Gastrocnemius medialis (tissue), 4 donors: ENCODE results near the gene RAB40C. TPM values are rescaled to one million over a fixed set of nuclear protein-coding genes. Genes with fewer than 3 reads are reported as not detected.
A peak's percentile ranks its signal among the peaks of the same experiment; 100 is the strongest.

Source experiments
- ATAC-seq, 2 donors: fragments of 150-250 bp; one replicate each; pipeline ENCODE4 v1.9.1; 2016
- DNase-seq, 2 donors: peaks; one replicate each; pipeline ENCODE4 v3.0.0-alpha.2; 2019
- H3K27ac ChIP-seq, 4 donors: fragments of 200-600 bp; sonication (generic); 1 replicate in 1 of 4; 2 replicates in 3 of 4; pipeline ENCODE4 v1.5.1; 2016 to 2018; ENCODE audit warnings: mild to moderate bottlenecking in 2 of 4, moderate library complexity in 1 of 4
- H3K27me3 ChIP-seq, 3 donors: fragments of 200-600 bp; sonication (generic) in 2 of 3; 1 replicate in 1 of 3; 2 replicates in 2 of 3; pipeline versions ENCODE4 v1.5.1 to v1.6.0; 2016 to 2019; ENCODE audit warnings: mild to moderate bottlenecking in 1 of 3, moderate library complexity in 1 of 3
- H3K36me3 ChIP-seq, 2 donors: fragments of 200-600 bp; sonication (generic) in 1 of 2; one replicate each; pipeline ENCODE4 v1.5.1; 2017 to 2018
- H3K4me1 ChIP-seq, 2 donors: fragments of 200-600 bp; sonication (generic) in 1 of 2; one replicate each; pipeline ENCODE4 v1.5.1; 2016 to 2017; ENCODE audit warnings: mild to moderate bottlenecking in 2 of 2
- H3K4me3 ChIP-seq, 4 donors: fragments of 200-600 bp; sonication (generic) in 3 of 4; 1 replicate in 1 of 4; 2 replicates in 3 of 4; pipeline ENCODE4 v1.5.1; 2016 to 2019; ENCODE audit warnings: mild to moderate bottlenecking in 2 of 4
- H3K9me3 ChIP-seq, 3 donors: fragments of 200-600 bp; sonication (generic) in 2 of 3; 1 replicate in 1 of 3; 2 replicates in 2 of 3; pipeline ENCODE4 v1.5.1; 2016 to 2019
- CTCF ChIP-seq, 5 experiments: fragments of 450-650 bp in 3 of 5; fragments of 200-600 bp in 2 of 5; sonication (generic) in 2 of 5; IDR thresholded peaks in 4 of 5; conservative IDR thresholded peaks in 1 of 5; 1 replicate in 4 of 5; 2 replicates in 1 of 5; pipeline ENCODE4 v1.5.1; 2016 to 2019; ENCODE audit warnings: antibody characterized with exemption in 5 of 5, mild to moderate bottlenecking in 3 of 5, moderate library complexity in 3 of 5
- POLR2A ChIP-seq, 2 donors: fragments of 450-650 bp; IDR thresholded peaks; one replicate each; pipeline ENCODE4 v1.6.1; 2017; ENCODE audit warnings: antibody characterized with exemption in 2 of 2, mild to moderate bottlenecking in 2 of 2, moderate library complexity in 2 of 2
- in situ Hi-C, 4 donors: fragments of 200-750 bp; cut with MboI; loops; one replicate each; pipeline versions ENCODE4 v1.15.0 to v1.8.0; 2017; ENCODE audit warnings: low sequenced_read_pairs in 4 of 4
- intact Hi-C: fragments of 100-400 bp; cut with DNase I; formaldehyde crosslinking; loops from one replicate; pipeline ENCODE4 v1.15.1; 2023; ENCODE audit warnings: low total_unique reads
- total RNA-seq, 4 donors: library from RNA; depleted of rRNA; stranded (reverse); fragments of >200 nt; gene quantifications; one replicate each; pipeline versions ENCODE4 v1.1.0 to v1.2.3, GENCODE V29; 2016

The RAB40C gene
- total RNA-seq, 4 donors from 2014 or later = 15.6 to 29.3 (median 21.4) TPM

DNA sequence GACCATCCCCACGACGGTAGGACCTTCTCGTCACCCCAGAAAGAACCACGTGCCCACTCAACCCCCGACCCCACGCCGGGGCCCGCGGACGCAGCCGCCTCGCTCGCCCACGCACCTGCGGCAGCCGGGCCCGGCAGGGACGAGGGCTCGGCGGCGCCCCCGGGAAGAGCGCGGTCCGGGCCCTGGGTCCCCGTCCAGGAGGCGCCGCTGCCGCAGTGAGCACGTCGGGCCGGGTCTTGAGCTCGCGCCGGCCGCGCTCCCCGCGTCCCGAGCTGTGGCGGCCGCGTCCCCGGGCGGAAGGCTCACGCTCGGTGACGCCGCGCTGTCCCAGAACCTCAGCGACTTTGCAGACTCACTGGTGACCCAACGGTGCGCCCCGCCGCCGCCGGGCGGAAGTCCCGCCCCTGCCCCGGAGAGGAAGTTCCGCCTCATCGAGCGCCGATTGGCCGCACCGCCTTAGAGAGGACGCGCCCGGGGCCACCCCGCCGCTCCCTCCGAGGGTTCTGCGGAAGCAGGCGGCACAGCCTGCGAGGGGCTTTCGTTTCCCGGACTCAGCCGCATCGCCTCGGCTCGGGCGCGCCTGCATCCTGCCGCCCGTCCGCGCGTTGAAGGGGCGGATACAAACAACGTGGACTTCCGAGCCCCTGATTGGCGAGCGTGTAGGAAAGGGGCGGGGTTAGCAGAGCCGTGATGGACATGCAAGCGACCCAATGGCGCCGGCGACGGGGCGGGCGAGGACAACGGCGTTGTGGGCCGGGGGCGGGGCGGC is 793 bp upstream of the RAB40C start:
- intact Hi-C loops (loop anchor here (1.0 kb wide), 3 partner anchors 48 to 164 kb away; partner anchors contain the start of gene RAB11FIP3), in situ Hi-C loops (no loop called here)
- Histone ChIP-seq H3K9me3 (no peaks in the 10 kb centered on the region), H3K4me3 (peak overlapping the region; percentile 85 to 94 (median 89)), H3K27ac (peak overlapping the region; percentile 96 to 99 (median 98)), H3K4me1 (peaks cover 56 to 61% of the 10 kb centered on the region in 2 donors), H3K36me3 (no peaks in the 10 kb centered on the region), H3K27me3 (no peaks in the 10 kb centered on the region)
- peak in 2 of 5 experiments; percentile 8 to 13 for TF ChIP-seq CTCF (IDR thresholded peaks at IDR 0.05 in 4 of 5, conservative IDR thresholded peaks at IDR 0.05 in 1 of 5)
- peak; percentile 96 to 97 for TF ChIP-seq POLR2A (IDR thresholded peaks at IDR 0.05)
- DNase-seq = peak; percentile 96
- ATAC-seq = peak; percentile 72 to 78

DNA sequence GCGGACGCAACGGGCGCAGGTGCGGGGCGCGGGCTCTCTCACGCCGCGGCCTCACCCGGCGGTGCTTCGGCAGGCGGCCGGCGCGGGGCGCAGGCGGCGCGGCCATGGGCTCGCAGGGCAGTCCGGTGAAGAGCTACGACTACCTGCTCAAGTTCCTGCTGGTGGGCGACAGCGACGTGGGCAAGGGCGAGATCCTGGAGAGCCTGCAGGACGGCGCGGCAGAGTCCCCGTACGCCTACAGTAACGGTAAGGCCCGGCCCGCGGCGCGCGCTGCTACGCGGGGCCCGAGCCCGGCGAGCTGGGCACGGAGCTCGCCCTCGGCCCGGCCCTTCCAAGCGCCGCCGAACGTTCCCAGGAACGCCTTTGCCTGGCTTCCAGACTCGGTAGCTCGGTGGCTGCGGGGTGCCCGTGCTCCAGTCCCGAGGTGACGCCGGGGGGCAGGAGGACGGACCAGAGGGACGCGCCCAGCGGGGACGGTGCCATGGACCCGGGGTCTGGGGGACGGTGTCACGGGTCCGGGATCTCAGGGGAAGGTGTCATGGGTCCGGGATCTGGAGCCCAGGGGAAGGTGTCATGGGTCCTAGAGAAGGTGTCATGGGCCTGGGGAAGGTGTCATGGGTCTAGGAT is 435 bp downstream of the RAB40C start:
- no peaks in the 10 kb centered on the region for H3K36me3 ChIP-seq
- peak overlapping the region; percentile 66 to 91 (median 80) for H3K4me3 ChIP-seq
- in situ Hi-C loops = no loop called here
- no peak for DNase-seq
- no peaks in the 10 kb centered on the region for H3K9me3 ChIP-seq
- TF ChIP-seq POLR2A (IDR thresholded peaks at IDR 0.05) (peak; percentile 82 to 85), CTCF (IDR thresholded peaks at IDR 0.05 in 4 of 5, conservative IDR thresholded peaks at IDR 0.05 in 1 of 5) (no peak)
- intact Hi-C loops = loop anchor here (1.0 kb wide), 1 partner anchor 70 kb away; no protein-coding TSS in a partner anchor
- H3K27me3 ChIP-seq = no peaks in the 10 kb centered on the region
- H3K4me1 ChIP-seq = peaks cover 67 to 69% of the 10 kb centered on the region in 2 donors
- peak in 1 of 2 donors; percentile 3 for ATAC-seq
- H3K27ac ChIP-seq = peak overlapping the region; percentile 87 to 97 (median 95)

- in situ Hi-C loops (no loop called here), intact Hi-C loops (loop anchor here (1.0 kb wide), 1 partner anchor 69 kb away; no protein-coding TSS in a partner anchor)
- Histone ChIP-seq H3K9me3 (no peaks in the 10 kb centered on the region), H3K27me3 (no peaks in the 10 kb centered on the region), H3K36me3 (no peaks in the 10 kb centered on the region), H3K4me1 (peaks cover 68 to 71% of the 10 kb centered on the region in 2 donors), H3K27ac (peak overlapping the region; percentile 87 to 97 (median 95)), H3K4me3 (peak overlapping the region; percentile 66 to 91 (median 80))
- no peak for ATAC-seq
- no peak for DNase-seq
- TF ChIP-seq CTCF (IDR thresholded peaks at IDR 0.05 in 4 of 5, conservative IDR thresholded peaks at IDR 0.05 in 1 of 5) = no peak
- no peak for TF ChIP-seq POLR2A (IDR thresholded peaks at IDR 0.05)
Observed at GRCh38 chr16:590815-591200, 942 bp downstream of the RAB40C start.

GRCh38 chr16:591231-591630 is 1.4 kb downstream of the RAB40C start:
- no peaks in the 10 kb centered on the region for H3K36me3 ChIP-seq
- H3K27ac ChIP-seq = peak overlapping the region; percentile 87 to 97 (median 95)
- peaks cover 68 to 70% of the 10 kb centered on the region in 2 donors for H3K4me1 ChIP-seq
- in situ Hi-C loops (no loop called here), intact Hi-C loops (no loop called here)
- ATAC-seq (no peak), DNase-seq (no peak)
- H3K4me3 ChIP-seq = peak overlapping the region; percentile 66 to 91 (median 80)
- TF ChIP-seq CTCF (IDR thresholded peaks at IDR 0.05 in 4 of 5, conservative IDR thresholded peaks at IDR 0.05 in 1 of 5) = no peak
- TF ChIP-seq POLR2A (IDR thresholded peaks at IDR 0.05) = no peak
- no peaks in the 10 kb centered on the region for H3K27me3 ChIP-seq
- H3K9me3 ChIP-seq = no peaks in the 10 kb centered on the region
